ENCODE results near the gene EPHA5.

Gene EPHA5

DNA sequence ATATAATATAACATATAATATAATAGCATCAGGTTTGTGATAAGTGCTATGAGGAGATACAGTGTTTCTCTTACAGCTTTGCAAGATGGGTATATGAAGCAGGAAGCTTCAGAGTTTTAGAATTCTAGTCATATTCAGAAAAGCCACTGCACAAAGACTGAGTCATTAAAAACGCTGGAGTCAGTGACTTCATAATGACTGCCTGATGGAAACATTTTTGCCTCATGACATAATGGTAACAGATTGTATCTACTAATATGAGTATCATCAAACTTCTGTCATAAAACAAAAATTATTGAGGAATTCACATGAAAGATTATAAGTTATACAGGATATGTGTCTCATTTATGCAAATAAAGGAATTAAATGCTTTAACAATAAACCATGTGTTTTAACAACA is 46.8 kb downstream of the EPHA5 start:
- no peak for DNase-seq

DNA sequence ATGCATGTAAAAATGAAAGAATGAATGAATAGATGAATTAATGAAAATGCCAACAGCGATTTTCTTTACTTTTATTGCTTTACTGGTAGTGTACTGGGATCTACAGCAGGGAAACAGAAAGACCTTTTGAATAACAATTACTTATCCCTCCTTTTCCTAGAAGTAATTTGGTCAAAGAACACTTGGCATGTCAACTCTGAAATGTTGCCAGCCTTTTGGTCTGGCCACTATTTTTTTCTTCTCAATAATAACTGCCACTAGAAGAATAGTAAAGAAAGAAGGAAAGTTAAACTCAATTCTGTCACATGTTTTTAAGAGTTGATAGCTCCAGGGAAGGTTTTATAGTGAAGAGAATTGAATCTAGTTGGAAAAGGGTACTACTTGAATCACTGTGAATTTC is 52.9 kb downstream of the EPHA5 start:
- no peak for DNase-seq

DNA sequence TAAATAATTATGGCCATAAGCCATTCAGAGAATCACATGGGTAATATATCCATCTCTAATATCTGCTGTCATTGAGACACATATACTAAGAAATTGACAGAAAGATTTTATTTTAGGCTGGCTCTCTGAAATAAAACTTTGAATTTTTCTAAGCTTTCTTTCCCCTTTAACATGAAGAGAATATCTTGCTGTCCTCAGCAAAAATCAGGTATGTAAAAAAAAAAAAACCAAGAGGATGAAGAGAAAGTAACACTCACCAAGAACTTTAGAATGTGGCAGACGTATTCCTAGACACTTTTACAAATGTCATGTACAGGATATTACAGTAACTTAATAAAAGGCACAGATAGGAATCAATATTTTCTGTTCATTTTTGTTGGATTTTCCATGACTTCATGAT is 65.8 kb downstream of the EPHA5 start:
- no peak for DNase-seq

DNA sequence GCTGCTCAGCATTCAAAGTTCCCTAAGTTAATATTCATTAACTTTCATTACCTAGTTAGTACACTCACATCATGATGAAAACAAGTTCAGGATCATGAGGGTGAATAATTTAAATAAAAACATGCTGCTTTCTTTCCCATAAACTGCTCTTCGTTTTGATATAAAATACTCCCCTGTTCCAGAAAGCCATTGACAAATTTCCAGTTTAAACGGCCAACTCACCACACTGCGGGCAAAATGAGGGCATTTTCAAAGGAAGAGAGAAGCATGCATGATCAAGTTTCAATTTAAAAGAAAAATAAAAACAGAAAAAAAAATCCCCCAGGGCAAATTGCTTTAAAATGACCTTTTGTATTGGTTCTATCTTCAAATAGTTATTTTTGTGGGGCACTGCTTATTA is 69.6 kb downstream of the EPHA5 start:
- DNase-seq = no peak

DNA sequence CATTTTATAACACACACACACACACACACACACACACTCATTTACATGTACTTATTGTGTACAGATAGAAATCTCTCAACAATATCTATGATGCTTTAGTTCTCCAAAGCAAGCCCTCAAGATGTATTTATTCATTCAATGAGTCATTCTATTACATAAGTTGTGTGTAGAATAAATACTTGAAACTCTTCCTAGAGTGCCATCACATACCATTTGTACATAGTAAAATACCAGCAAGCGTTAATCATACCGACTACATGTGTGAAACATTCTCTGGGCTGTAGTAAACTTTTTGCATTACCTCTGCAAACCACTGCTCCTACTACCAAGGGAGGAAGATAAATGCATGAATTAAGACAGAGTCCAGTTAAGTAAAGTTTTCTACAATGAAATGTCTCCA is 70.9 kb downstream of the EPHA5 start:
- no peak for DNase-seq

DNA sequence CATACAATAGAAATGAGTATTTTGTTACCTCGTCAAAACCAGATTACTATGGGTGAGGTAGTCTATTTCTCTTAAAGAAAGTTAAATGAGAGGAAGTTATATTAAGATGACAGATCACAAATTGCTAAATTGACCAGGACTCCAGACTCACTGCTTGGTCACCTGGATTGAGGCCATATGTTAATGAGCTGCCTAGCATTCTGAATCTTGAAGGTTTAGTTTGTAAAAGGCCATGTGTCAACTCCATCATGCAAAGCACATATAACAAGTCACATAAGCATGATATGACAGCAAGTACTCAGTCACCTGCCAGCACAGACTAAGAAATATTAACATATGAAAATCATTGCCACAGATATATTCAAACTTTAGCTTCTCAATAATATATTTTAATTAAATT is 72.6 kb downstream of the EPHA5 start:
- DNase-seq = no peak

DNA sequence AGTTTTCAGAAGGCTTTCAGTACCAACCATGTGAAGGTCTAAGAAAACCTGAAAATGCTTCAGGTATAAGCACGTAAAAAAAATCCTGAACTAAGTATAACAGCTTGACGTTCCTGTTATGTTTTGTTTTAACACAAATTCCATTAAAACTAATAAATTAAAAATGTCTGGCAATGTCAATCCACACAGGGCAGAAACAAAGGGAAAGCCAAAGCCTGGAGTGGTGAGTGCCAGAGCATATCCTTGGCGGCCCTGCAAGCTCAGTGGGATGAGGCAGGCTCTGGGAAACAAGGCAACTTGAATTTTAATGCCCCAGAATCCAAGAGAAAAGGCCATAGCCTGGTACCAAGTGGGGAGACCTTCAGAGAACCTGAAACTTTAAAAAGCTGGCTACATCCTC is 78.2 kb downstream of the EPHA5 start:
- DNase-seq = no peak

DNA sequence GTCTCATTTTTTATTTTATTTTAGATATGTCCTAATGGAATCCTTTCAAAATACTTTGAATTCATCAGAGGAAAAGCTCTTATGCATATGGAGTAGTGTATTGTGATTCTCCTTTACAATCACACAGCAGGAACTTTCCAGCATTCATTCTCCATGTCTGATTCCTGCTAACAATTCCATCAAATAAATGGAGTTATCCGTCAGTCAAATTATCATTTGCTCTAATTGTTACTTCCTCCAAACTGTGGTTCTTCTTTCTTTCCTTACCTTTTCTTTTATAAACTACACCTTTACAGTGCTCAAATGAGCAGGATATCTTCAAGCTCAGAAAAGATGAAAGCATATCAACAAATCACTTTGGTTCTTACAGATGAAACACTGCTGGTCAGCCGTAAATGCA is 80.4 kb downstream of the EPHA5 start:
- DNase-seq = no peak

DNA sequence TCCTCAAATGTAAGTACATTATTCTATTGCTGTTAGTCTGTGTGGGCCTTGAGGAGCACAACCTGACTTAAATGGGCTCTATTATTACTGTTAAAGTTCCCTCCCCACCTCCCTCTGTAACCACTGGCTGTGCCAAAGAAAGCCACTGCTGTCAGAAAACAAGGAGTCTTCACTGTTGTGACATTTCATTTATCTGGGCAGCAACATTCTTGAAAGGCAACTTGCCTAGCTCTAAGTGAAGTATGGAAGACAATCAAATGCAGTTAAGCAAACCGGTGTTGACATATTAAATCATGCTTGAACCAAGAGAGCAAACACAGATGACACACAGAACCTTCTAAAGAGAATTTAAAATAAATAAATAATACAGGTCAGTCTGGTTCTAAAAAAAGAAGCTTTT is 81.0 kb downstream of the EPHA5 start:
- no peak for DNase-seq

DNA sequence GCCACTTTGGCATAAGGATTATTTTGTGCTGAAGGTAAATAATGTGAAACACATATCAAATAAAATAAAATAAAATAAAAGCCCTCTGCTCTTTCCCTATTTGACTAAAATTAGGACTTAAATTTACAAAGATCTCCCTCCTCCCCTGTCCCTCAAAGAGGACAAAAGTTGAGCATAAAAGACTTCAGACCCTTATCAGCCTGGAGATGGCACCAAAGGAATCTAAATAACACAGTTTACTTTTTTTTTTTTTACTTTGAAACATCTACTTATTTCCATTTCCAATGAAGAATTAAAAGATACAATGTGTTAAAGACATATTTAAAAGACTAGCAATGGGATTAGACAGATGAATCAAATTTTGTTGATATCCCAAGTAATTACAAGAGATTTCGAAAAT is 89.7 kb downstream of the EPHA5 start:
- no peak for DNase-seq

DNA sequence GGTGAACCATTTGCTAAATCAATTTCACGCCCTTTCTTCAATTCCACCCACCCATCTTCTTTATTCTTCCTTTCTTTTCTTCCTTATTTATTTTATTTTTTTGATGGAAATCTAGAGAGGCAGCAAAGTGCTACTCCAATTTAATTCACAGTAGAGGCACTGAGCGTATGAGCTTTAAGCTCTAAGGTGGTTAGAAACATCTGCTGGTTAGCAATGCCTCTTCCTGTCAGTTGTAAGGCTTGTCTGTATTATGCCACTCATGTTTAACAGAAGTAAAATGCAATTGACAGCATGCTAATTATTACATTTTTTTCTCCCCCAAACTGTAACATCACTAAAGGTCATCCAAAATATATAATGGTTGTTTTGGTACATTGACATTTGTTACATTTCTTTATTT is 103.8 kb downstream of the EPHA5 start:
- DNase-seq = no peak

DNA sequence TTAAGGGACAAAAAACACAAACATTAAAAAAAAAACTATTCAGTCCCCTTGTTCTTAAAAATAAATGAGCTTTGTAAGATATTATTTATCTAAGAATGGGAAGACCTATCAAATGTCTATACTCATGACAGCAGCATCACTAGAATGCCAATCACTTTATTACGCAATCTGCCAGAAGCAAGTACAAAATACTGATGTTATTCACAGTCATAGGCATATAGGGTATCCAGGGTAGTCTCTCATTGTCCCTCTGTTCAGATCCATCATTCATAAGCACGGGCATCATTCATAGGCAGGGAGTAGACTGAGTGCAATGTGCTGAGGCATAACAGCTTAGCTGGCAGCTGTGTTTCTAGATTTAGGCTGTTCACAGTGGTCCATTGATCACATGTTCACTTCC is 109.1 kb downstream of the EPHA5 start:
- no peak for DNase-seq

DNA sequence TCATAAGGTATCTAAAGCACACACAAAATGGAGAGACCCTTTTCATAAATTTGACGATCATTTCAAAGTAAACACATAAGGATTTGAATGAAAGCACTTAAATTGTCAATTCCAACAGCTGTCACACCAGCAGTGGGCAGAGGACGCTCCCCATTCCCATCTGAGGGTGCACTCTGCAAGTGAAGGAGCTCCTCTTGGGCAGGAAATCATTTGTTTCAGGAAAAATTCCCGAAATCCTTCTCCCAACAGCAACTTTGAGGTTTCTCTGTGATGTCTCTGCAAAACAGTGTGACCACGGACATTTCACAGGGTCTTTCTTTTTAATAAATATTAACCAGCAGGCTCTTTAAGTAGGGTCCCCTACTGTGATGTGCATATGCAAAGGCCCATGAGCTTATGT is 111.0 kb downstream of the EPHA5 start:
- DNase-seq = no peak

DNA sequence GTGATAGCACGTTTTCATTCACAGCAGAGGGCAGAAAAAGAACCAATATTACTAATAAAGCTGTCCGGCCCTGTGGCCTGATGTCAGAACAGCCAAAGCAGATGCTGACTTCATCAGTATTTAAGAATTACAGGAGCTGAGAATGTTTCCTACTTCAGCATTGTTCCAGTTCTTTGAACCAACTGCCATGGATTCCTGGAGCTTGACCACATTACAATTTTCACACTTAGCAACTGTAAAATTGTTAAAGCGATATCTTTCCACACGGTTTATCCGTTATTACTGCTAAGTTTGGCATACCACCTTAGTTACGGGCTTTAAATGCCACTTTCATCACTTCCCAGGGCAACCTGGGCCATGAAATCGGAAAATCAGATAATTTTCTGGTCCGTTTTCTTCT is 118.2 kb downstream of the EPHA5 start:
- no peak for DNase-seq

DNA sequence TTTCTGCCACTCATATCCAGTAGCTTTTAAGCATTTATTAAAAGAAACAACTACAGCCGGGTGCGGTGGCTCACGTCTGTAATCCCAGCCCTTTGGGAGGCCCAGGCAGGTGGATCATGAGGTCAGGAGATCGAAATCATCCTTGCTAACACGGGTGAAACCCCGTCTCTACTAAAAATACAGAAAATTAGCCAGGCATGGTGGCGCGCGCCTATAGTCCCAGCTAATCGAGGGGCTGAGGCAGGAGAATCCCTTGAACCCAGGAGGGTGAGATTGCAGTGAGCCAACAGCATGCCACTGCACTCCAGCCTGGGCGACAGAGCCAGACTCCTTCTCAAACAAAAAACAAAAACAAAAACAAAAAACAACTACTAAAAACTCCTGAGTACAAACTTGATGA is 119.8 kb downstream of the EPHA5 start:
- DNase-seq = no peak

DNA sequence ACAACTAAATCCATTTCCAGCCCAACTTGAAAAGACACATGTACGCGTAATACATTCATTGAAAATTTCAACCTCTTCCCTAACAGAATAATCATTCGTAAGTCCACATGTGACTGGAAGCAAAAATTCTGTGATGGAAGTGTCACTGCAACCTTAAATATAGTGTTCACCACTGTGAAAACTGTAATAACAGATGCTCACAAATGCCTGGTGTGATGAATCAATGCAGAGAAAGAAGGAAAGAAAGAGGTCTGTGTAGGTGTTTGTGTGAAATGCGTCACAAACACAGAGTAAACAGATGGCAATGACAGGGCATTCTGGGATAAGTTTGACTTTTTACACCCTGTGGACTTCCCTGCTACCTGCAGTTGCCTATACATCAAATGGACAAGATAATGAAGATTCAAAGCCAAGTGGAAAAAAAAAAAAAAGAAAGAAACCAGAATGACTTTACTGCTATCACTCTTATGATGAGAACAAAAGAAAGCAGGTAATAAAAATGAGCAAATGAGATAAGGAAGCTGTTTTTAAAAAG is 123.3 kb downstream of the EPHA5 start:
- no peak for DNase-seq

DNA sequence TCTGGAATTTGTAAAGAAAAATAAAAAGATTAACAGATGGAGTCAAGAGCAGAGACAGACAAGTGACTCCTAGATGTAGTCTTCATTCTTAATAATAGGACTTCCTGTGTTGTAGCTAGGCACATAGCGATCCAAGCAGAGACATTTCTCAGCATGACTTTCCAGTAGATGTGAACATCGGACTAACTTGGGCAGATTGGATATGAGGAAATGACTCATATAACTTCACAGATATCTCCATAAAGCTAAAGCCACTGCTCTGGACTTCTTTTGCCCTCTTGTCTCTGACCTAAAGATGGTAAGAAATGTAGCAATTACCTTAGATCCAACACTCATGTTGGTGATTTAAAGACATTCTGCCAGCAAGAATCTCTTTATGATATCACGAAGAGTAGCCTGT is 131.7 kb downstream of the EPHA5 start:
- no peak for DNase-seq

DNA sequence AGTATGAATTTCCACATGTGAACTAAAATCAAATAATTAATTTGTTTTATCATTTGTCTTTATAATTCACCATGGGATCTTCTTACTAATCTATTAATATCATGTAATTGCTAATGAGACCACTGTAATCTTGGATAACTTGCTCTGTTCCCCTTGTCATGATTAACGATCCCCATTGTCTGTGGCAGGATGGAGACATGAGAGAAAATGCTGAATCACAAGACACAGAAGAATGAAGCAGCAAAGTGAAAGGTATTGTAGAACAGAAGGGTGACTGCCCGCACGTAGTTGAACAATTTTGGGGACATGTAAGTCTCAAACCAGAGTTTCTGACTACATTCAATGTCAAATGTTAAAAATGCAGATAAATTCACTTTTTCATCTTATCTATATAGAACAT is 135.2 kb downstream of the EPHA5 start:
- no peak for DNase-seq

DNA sequence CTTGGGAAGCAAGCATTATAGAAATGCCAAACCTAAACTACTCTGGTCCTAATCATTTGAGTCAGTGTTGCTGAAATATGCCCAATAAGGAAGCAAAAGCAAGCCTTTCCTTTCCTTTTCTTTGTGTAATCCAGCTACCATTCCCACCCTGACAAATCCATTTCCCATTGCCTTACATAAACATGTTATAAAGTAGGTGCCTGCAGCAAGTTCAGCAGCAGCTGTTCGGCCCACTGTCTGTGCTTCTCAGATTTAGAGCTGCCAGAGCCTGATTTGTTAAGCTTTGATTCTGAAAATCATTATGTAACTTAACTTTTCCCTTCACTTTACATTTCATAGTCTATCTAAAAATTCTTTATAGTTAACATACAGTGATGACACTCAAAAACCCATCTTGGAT is 148.6 kb downstream of the EPHA5 start:
- no peak for DNase-seq

DNA sequence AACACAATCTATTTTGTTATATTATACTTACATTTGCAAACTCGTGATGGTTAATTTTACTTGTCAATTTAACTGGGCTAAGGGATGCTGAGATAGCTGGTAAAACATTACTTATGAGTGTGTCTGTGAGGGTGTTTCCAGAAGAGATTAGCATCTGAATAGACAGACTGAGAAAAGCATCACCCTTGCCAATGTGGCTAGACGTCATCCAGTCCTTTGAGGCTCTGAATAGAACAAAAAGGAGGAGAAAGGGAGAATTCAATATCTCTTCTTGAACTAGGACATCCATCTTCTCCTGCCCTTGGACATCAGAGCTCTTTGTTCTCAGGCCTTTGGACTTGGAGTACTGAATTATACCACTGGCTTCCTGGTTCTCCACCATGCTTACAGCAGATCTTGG is 154.6 kb downstream of the EPHA5 start:
- DNase-seq = no peak

DNA sequence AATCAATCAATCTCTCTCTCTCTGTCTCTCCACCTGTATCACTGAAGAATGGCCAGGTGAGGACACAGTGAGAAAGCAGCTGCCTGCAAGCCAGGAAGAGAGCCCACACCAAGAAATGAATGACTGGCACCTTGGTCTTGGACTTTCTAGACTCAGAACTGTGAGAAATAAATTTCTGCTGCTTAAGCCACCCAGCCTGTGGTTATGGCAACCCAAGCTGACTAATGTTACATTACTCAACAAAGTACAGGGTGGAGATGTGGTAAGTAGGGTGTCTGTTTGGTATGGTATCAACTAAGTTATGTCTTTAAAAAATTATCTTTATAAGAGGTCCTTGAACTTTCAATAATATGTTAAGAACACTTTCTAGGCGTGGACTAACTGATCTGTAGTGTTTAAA is 159.3 kb downstream of the EPHA5 start:
- DNase-seq = no peak

DNA sequence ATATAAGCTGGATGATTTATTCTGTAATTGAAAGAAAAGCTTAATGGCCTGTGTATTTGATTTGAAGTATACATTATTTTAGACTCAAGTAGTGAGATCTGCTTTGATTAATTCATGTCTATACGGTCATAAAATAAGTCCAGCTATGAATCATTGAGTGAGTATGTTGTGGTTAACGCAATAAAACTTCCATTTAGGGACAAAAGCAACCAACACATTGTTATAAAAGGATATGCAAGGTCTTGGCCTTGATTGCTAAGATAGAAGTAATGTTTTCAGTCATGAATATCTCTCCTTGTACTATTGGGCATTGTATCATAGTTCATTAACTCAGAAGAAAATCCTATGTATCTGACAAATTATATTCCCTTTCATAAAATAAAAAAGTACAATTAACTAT is 162.1 kb downstream of the EPHA5 start:
- DNase-seq = no peak

DNA sequence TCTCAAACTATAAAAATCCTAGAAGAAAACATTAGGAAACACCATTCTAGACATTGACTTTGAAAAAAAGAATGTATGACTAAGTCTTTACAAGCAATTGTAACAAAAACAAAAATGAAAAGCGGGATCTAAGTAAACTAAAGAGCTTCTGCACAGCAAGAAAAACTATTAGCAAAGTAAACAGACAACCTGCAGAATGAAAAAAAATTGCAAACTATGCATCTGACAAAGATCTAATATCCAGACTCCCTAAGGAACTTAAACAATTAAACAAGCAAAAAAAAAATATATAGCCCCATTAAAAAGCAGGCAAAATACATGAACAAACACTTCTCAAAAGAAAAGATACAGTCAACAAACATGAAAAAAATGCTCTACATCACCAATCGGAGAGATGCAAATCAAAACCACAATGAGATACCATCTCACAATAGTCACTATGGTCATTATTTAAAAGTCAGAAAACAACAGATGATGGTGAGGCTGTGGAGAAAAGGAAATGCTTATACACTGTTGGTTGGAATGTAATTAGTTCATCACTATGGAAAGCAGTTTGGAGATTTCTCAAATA is 168.1 kb downstream of the EPHA5 start:
- no peak for DNase-seq

DNA sequence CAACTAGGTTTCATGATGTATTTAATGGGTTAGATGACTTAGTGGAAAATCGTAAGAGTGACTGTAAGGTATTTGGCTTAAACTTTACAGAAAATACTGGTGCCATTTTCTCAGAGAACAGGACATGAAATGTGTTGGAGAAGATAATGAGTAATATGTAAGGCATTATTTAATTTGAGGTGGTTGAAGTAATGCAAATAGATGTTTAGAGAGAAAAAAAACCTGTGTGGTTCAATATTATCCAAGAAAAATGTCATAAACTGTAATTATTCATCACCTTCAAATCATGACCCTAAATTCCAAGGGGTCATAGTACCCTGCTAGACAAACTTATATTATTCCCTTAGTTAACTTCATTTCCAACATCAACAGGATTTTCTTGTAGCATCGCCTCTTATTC is 171.7 kb downstream of the EPHA5 start:
- DNase-seq = no peak

DNA sequence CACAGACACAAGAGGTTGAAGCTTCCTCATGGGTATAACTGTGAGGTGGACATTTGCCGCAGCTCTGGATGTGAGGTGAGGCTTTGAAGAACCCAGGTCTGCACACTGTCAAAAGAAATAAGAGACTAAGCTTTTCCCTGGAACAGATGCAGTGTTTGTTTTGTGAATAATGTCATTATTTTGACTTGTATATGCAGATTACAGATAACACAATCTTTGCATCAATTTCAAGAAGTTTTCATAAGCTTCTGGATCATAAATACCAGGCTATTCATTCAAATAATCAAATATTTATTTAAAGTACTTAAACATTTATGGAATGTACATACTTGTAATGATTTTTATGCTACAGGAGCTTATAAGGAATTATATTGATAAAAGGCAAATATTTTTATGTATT is 174.8 kb downstream of the EPHA5 start:
- DNase-seq = no peak

DNA sequence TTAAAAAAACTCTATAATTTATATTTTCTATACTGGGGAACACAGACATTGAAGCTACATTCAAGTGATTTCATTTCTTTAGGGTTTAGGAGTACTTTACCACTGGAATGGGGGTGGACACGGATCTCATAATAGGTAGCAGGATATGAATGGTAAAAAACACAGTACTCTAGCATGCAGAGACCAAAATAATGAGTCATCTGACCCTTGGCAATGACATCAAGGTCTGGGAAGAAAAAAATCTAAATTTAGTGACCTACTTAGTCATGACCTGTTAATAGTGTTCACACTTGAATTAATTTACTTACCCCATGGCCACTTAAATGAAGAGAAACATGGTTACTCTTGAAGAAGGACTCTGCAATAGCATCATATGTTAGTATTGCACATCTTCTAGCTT is 187.9 kb downstream of the EPHA5 start:
- no peak for DNase-seq

Data from NCI-H187 treated with DMSO at 0.1 percent for 48 hours (cell line).